ENCODE measurements around the gene TRIM8.
"Not testable (repeated sequence)": the region's sequence is repeated elsewhere in the genome, so short reads cannot be mapped to it uniquely, and the experiment has no call there.

TRIM8 gene

DNA sequence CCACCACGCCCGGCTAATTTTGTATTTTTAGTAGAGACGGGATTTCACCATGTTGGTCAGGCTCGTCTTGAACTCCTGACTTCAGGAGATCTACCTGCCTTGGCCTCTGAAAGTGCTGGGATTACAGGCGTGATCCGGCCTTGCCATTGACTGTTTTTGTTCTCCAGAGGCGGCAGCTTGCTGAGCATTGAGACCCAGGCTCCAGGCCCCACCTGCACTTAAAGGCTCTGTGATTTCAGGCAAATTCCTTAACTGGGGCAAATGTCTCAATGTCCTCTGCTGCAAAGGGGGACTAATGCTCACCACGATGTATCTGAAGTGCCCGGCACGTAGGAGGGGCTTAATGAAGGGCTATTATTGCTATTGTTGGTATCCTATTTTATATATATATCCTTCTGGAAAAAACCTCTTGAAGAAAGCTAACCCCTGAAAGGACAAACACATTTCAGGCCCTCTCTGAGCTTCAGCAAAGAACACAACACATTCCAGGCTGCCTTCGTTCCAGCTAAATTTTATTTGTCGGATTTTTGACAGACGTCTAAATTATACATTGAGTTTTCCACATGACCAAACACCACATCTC is 29.0 kb downstream of the TRIM8 start:
- no peak for DNase-seq

DNA sequence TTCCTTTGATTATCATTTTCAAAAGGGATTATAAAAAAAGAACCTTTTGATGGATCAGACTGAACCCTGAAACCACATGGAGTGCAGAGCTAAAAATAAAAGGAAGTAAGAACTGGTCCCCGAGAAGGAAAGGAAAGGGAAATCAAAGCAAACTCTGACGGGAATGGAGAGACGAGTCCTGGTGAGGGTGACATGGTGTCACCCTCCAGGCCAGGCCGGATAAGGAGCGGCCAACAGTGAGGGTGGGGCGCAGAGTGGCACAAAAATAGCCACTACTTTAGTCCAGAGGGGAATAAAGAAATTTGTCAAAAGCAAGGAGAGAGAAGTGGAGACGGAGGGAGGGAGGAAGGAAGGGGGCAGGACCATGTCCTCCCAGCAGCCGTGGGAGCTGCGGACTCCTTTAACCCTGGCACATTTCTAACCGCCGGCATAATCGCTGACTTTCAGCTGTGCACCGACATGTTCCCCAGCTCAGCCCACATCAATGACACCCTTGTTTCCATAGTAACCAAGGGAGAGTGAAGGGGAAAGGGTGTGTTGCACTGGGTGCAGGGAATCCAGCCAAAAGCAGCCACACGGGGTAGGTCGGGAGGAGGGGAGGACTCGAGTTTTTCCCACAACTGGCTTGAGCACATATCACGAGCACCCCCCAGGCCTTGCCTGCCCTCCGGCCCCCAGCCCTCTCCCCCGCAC is 29.7 kb downstream of the TRIM8 start:
- peak; percentile 82 for DNase-seq

DNA sequence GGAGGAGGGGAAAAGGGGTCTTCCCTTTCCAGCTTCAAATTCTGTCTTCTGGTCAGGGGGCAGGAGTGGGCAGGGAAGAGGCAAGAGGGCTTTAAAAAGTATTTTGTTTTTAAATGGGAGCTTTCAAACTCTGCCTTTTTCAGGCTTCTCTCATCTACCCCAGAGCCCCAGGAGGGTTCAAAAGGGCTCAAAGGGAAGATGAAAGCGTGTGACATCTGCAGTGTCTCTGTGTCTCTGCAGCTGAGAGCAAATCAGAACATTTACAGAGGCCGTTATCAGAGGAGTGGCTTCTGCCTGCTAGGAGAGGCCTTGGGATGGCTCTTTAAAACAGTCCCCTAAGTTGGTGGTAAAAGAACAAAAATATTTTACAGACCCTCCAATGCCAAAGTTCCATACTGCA is 30.3 kb downstream of the TRIM8 start:
- DNase-seq = no peak

DNA sequence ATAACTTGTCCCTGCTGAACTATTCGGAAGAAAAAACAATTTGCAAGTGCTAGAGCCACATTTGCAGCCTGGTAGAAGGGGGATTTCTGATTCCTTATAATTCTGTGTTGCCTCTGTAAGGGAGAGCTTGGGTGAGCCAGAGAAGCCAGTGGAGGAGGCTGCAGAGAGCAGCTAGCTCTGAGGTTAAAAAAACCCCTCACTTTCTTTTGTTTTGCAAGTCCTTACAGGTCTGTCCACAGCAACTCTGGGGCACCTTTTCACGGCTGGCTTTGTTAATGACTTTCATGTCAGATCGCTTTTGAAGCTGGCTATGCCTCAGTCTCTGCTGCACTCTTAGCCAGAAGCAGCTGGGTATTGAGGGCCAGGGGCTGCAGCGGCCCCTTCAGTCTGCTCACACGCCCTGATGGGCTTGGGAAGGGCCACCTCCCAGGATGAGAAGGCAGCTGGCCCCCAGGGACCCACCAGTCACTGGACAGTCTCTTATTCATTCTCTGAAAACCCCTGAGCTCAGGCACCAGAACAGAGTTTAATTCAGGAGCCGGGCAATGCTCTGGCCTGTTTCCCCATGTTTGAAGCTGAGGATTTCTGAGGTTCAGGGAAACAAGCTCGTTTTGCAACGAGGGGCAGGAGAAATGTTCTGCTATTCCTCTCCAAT is 30.9 kb downstream of the TRIM8 start:
- no peak for DNase-seq

- no peak for DNase-seq
These were observed 31.6 kb downstream of the TRIM8 start for GRCh38 chr10:102675666-102676533.

DNA sequence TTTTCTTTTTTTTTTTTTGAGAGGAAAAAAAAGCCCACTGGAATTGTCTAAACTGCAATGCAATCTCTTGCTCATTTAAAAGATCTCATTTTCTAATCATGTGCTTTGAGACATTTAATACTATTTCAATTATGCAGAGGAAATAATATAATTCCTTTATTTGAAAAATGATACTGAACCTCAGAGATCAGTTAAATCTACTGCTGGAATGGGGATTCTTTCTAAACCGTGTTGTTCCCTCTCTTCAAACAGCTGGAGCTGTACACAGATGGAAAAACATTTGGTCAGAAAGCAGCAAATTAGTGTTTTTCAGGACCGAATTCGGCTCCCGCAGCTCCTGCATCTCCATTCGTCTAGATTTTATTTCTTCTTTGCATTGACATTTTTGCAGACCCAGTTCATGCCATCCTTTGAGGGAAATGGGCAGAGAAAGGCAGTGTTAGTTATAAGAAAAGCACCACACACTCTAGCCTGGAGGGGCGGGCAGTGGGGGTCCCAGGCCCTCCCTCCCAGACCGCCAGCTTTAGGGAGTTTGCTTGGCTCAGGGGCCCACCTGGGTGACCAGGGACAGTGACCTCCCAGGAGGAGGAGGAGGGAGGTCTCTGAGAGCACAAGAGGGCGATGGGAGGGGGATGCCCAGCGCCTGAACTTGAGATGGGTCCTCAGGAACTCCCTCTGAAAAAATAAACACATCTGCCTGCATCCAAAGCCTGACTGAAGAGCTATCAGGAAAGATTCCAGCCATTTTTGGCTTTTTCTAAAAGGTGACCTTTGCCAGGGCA is 32.4 kb downstream of the TRIM8 start:
- no peak for DNase-seq

DNA sequence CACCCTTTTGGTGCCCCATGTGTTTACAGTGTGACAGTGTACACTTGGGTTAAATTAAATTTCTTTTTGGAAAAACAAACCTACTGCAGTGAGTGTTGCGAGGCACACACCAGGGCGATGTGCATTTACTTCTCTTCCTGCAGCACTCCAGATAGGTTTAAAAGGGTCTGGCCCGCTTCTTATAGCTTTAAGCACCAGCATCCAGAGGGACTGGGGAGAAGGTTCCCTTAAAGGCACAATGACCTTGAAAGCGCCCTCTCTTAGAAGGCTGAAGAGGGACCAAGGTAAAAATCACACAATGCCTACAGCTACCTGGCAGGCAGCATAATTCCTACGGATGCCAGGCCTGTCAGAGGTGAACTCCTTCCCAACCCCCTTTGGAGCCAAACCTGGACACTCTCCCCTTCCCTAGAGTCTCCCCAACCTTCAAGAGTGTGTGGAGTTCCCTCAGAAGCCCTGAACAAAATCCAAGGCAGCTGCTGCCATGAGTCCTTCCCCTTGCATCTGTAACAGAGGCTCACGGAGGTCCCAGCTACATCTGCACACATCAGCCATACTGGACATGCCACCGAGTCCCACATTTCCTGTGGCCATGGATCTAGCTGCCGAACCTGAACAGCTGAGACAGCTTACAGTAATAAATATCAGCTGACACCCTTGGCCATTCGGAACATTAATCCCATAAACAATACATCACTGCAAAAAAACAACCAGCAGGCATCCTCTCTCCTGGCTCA is 33.2 kb downstream of the TRIM8 start:
- no peak for DNase-seq

DNA sequence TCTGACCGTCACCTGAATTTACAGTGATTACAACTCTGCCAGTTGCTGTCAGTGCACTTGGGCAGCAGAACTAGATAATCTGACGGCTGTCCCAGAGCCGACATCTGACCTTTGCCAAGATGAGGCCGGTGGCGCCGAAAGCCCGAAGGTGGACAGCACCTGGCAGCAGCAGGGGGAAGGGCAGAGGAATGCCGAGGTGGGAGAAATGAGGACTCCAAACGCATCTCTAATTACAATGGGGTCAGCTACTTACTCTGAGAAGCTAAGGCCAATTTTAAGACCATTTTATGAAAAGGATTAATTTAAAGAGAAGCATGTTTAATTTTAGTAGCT is 33.8 kb downstream of the TRIM8 start:
- DNase-seq = no peak

- peak; percentile 46 for DNase-seq
These were observed 34.6 kb downstream of the TRIM8 start for GRCh38 chr10:102678842-102679289.

DNA sequence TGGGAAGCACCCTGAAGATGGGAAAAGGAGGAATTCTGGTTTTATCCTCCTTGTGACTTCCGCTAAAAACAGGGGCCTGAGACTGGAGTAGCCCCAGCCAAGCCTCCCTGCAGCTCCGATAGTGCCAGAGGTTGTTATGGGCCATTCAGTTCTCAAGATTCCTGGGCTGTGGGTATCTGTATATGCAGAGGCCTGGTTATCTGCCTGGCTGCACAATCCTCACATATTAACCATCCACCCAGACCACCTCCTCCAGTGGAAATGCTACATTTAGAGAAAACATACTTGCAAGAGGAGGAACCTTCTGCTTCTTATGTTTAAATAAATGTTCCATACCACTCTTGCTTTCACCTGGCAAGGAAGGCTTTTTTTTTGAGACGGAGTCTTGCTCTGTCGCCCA is 35.3 kb downstream of the TRIM8 start:
- no peak for DNase-seq

DNA sequence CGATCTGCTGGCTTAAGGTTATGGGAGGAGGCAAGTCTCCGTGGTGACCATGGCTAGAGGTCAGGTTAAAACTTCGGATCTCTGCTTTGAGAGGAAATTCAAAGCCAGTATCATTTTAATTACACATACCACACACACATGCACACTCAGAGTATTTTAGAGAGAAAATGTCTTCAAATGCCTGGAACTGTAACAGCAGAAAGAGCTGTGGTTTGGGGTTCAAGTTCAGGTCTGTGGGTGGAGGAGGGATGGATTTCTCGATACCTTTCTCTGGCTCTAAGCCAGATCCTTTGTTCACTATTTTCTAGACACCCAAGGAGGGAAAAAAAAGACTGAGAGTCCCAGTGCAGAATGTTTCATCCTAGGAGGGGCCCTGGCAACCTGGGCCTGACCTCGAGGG is 37.4 kb downstream of the TRIM8 start:
- DNase-seq = no peak

- DNase-seq = no peak
These were observed 38.1 kb downstream of the TRIM8 start for GRCh38 chr10:102682416-102682815.

GRCh38 chr10:102682981-102683380 is 38.7 kb downstream of the TRIM8 start:
- no peak for DNase-seq

DNA sequence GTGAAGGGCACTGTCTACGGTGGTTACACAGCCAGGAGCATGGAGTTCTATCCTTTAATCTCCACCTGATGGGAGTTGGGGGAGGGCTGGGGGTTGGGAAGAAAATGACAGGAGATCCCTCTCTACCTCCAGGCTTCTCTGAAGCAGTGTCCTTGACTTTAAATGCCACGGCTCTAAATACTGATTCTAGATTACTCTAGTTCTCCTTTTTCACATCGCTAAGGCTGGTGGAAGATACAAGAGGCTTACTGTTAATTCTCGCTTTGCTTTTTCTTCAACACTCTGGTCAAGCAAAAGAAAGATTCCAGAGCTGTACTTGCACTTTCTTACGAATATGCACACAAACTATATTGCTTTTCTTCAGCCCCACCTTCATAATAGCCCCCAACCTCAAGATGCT is 39.5 kb downstream of the TRIM8 start:
- DNase-seq = no peak

GRCh38 chr10:102691285-102692066 is 47.2 kb downstream of the TRIM8 start:
- DNase-seq = peak; percentile 44

- DNase-seq = not testable (repeated sequence)
These were observed 51.1 kb downstream of the TRIM8 start for GRCh38 chr10:102695401-102695800.

- DNase-seq = no peak
These were observed 52.5 kb downstream of the TRIM8 start for GRCh38 chr10:102696736-102697135.

- DNase-seq = no peak
These were observed 54.6 kb downstream of the TRIM8 start for GRCh38 chr10:102698894-102699293.

DNA sequence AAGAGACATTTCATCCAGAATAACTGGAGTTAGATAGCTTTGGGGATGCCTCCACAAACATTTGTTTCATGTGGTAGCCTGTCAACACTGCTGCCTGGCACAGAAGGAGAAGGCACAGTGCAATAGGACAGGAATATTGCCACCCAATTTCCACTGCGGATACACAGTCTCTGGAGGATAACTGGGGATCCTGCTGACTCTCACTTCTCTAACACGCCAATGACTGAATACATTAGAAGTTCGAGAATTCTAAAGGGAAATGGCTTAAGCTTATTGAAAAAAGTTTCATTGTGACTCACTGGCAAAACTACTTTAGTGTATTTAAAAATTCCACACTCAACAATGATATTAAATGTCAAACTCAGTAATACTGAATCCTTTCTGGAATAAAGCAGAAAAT is 57.0 kb downstream of the TRIM8 start:
- DNase-seq = no peak

DNA sequence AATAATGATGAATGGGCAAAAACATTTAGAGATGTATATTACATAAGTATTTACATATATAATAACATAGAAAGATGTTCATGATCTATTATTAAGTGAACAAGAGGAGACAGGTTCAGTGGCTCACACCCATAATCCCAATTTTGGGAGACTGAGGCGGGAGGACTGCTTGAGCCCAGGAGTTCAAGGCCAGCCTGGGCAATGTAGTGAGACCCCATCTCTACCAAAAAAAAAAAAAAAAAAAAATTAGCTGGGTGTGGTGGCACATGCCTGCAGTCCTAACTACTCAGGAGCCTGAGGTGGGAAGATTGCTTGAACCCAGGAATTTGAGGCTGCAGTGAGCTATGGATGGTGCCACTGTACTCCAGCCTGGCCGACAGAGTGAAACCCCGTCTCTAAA is 57.5 kb downstream of the TRIM8 start:
- no peak for DNase-seq

GRCh38 chr10:102702742-102703141 is 58.5 kb downstream of the TRIM8 start:
- no peak for DNase-seq
